ENCODE measurements around the gene TRIM22.

The TRIM22 gene

GRCh38 chr11:5746614-5747013 lies 57.0 kb downstream of the TRIM22 start:
- DNase-seq (ENCODE audit: low read depth): no peak

- no peak for DNase-seq (ENCODE audit: low read depth)
These were observed 60.2 kb downstream of the TRIM22 start for GRCh38 chr11:5749836-5750235.

GRCh38 chr11:5753943-5754342 lies 64.4 kb downstream of the TRIM22 start, which contains the start of gene OR52N4:
Gene OR52N4 (plus strand): TSS chr11:5754243. CDS start chr11:5754741, 498 bp downstream.
- no peak for DNase-seq (ENCODE audit: low read depth)
